Measurements from ENCODE around the gene NXN.

- TF ChIP-seq POLR2A (IDR thresholded peaks at IDR 0.05) (no peak), CTCF (IDR thresholded peaks at IDR 0.05) (no peak)
Observed at GRCh38 chr17:876272-876671, 103.3 kb downstream of the NXN start.

Measured in Peyer's patch (tissue), 4 donors.